Keratinocyte (primary cell): ENCODE results near the gene CUEDC2. TPM values are rescaled to one million over a fixed set of nuclear protein-coding genes. Genes with fewer than 3 reads are reported as not detected.

Experiments
- DNase-seq: peaks from one replicate; pipeline ENCODE4 v3.0.0-alpha.2; 2011; ENCODE audit warnings: low read depth, missing footprints, low spot score
- FAIRE-seq: peaks from 2 replicates; lab custom pipeline; 2011; peaks lifted over from hg19 to GRCh38; lab: Jason Lieb, UNC
- H2AFZ ChIP-seq: 2 replicates; pipeline ENCODE4 v1.6.0; 2012; ENCODE audit warnings: low read length, control low read depth, inconsistent platforms; ENCODE audit not compliant: control insufficient read depth
- H3K27ac ChIP-seq: 2 replicates; pipeline ENCODE4 v1.5.1; 2011; ENCODE audit warnings: low read length; ENCODE audit not compliant: control insufficient read depth, insufficient read depth
- H3K27me3 ChIP-seq: 3 replicates; pipeline ENCODE4 v1.6.0; 2011; ENCODE audit warnings: low read length; ENCODE audit not compliant: control insufficient read depth, insufficient read depth; ENCODE audit errors: extremely low read depth
- H3K36me3 ChIP-seq, 2 experiments: 2 replicates in 1 of 2; 3 replicates in 1 of 2; pipeline ENCODE4 v1.5.1; 2011; ENCODE audit warnings: low read length in 2 of 2, mild to moderate bottlenecking in 1 of 2; ENCODE audit not compliant: control insufficient read depth in 2 of 2, insufficient read depth in 2 of 2; ENCODE audit errors: extremely low read depth in 1 of 2
- H3K4me1 ChIP-seq: 3 replicates; pipeline ENCODE4 v1.5.1; 2011; ENCODE audit warnings: low read length; ENCODE audit not compliant: control insufficient read depth, insufficient read depth; ENCODE audit errors: extremely low read depth
- H3K4me2 ChIP-seq: 3 replicates; pipeline ENCODE4 v1.6.0; 2011; ENCODE audit warnings: low read depth, low read length; ENCODE audit not compliant: control insufficient read depth, insufficient read depth; ENCODE audit errors: extremely low read depth
- H3K4me3 ChIP-seq, 3 experiments: fragments of 200-600 bp in 1 of 3; sonication (generic) in 1 of 3; 2 replicates in 2 of 3; 3 replicates in 1 of 3; pipeline ENCODE4 v1.5.1; 2011 to 2016; ENCODE audit warnings: low read length in 3 of 3, mild to moderate bottlenecking in 3 of 3, control low read depth in 2 of 3, inconsistent platforms in 1 of 3, low read depth in 1 of 3, mixed read lengths in 1 of 3, mixed run types in 1 of 3, moderate library complexity in 1 of 3; ENCODE audit not compliant: control insufficient read depth in 2 of 3, insufficient read depth in 2 of 3; ENCODE audit errors: extremely low read depth in 1 of 3
- H3K79me2 ChIP-seq: 2 replicates; pipeline ENCODE4 v1.6.0; 2012; ENCODE audit warnings: low read length; ENCODE audit not compliant: control insufficient read depth, insufficient read depth
- H3K9ac ChIP-seq: 3 replicates; pipeline ENCODE4 v1.6.0; 2011; ENCODE audit warnings: low read length; ENCODE audit not compliant: control insufficient read depth, insufficient read depth; ENCODE audit errors: extremely low read depth
- H3K9me1 ChIP-seq: 3 replicates; pipeline ENCODE4 v1.6.0; 2011; ENCODE audit warnings: low read length; ENCODE audit not compliant: control insufficient read depth, insufficient read depth; ENCODE audit errors: extremely low read depth
- H3K9me3 ChIP-seq: 2 replicates; pipeline ENCODE4 v1.5.1; 2012; ENCODE audit warnings: low read depth, low read length; ENCODE audit not compliant: control insufficient read depth
- H4K20me1 ChIP-seq: 3 replicates; pipeline ENCODE4 v1.6.0; 2011; ENCODE audit warnings: low read length; ENCODE audit not compliant: control insufficient read depth, insufficient read depth; ENCODE audit errors: extremely low read depth
- CTCF ChIP-seq, 3 experiments: IDR thresholded peaks in 1 of 3; conservative IDR thresholded peaks in 1 of 3; optimal IDR thresholded peaks in 1 of 3; 2 replicates in 2 of 3; 3 replicates in 1 of 3; pipeline versions ENCODE3 to v1.5.1; 2011; ENCODE audit warnings: low read length in 3 of 3, mild to moderate bottlenecking in 3 of 3, moderate library complexity in 2 of 3, control low read depth in 1 of 3, inconsistent platforms in 1 of 3; ENCODE audit not compliant: insufficient read depth in 2 of 3; ENCODE audit errors: extremely low read depth in 1 of 3
- EZH2 ChIP-seq: IDR thresholded peaks from one replicate; pipeline ENCODE4 v1.6.1; 2012; ENCODE audit warnings: inconsistent platforms, mild to moderate bottlenecking, low read length, moderate library complexity
- dilution Hi-C: fragments of 300-500 bp; cut with MboI; formaldehyde crosslinking; loops from one replicate; pipeline ENCODE4 v1.7.0; 2020; ENCODE audit warnings: low sequenced_read_pairs; ENCODE audit not compliant: extremely low pct_ligation_motif_present
- polyA plus RNA-seq, 5 experiments: library from polyadenylated mRNA; depleted of rRNA in 3 of 5; stranded (reverse) in 3 of 5; stranded (forward) in 1 of 5; unstranded in 1 of 5; fragments of >200 nt; gene quantifications; 1 replicate in 1 of 5; 2 replicates in 3 of 5; 3 replicates in 1 of 5; pipeline versions ENCODE4 v1.2.1 to v1.2.3, GENCODE V29; 2011 to 2012; ENCODE audit warnings: missing spikeins in 2 of 5, low read depth in 1 of 5, low replicate concordance in 1 of 5

The CUEDC2 gene
- polyA plus RNA-seq, 1 donor (not counting 4 experiments of a cell fraction or from before 2014, with no cell fraction given): 46.6 TPM

GRCh38 chr10:102434394-102435132 lies 2.2 kb upstream of the CUEDC2 start:
- H3K9ac ChIP-seq: no peak overlapping the region
- no peak overlapping the region for H2AFZ ChIP-seq
- dilution Hi-C loops: no loop called here
- no peak overlapping the region for H3K4me3 ChIP-seq
- H3K27ac ChIP-seq: no peak overlapping the region
- peaks cover 0 to under 1% of the 10 kb centered on the region in 2 experiments for H3K36me3 ChIP-seq
- DNase-seq (no peak), FAIRE-seq (no peak)
- H3K4me1 ChIP-seq: peaks cover 6% of the 10 kb centered on the region
- no peaks in the 10 kb centered on the region for H3K9me3 ChIP-seq
- no peaks in the 10 kb centered on the region for H3K9me1 ChIP-seq
- TF ChIP-seq EZH2 (no peak), CTCF (optimal IDR thresholded peaks at IDR 0.05 in 1 of 3, IDR thresholded peaks at IDR 0.05 in 1 of 3, conservative IDR thresholded peaks at IDR 0.05 in 1 of 3; ENCODE audit: extremely low read depth in 1 of 3, insufficient read depth in 2 of 3, low read length in 3 of 3) (no peak)
- H3K79me2 ChIP-seq: peaks cover 10% of the 10 kb centered on the region
- H3K27me3 ChIP-seq: peaks cover 20% of the 10 kb centered on the region
- no peak overlapping the region for H3K4me2 ChIP-seq
- no peaks in the 10 kb centered on the region for H4K20me1 ChIP-seq

GRCh38 chr10:102433619-102434046 lies 1.3 kb upstream of the CUEDC2 start:
- H3K4me2 ChIP-seq: no peak overlapping the region
- peaks cover 2 to 4% of the 10 kb centered on the region in 2 experiments for H3K36me3 ChIP-seq
- H3K4me1 ChIP-seq: peaks cover 6% of the 10 kb centered on the region
- TF ChIP-seq CTCF (optimal IDR thresholded peaks at IDR 0.05 in 1 of 3, IDR thresholded peaks at IDR 0.05 in 1 of 3, conservative IDR thresholded peaks at IDR 0.05 in 1 of 3; ENCODE audit: extremely low read depth in 1 of 3, insufficient read depth in 2 of 3, low read length in 3 of 3): no peak
- TF ChIP-seq EZH2: no peak
- dilution Hi-C loops: no loop called here
- no peak overlapping the region for H3K9ac ChIP-seq
- no peak overlapping the region for H3K27ac ChIP-seq
- H3K4me3 ChIP-seq: no peak overlapping the region
- DNase-seq: no peak
- no peaks in the 10 kb centered on the region for H3K9me1 ChIP-seq
- H2AFZ ChIP-seq: no peak overlapping the region
- no peak for FAIRE-seq
- H4K20me1 ChIP-seq: no peaks in the 10 kb centered on the region
- peaks cover 10% of the 10 kb centered on the region for H3K79me2 ChIP-seq
- no peaks in the 10 kb centered on the region for H3K9me3 ChIP-seq
- peaks cover 20% of the 10 kb centered on the region for H3K27me3 ChIP-seq
